AG09309 (cell line): Measurements from ENCODE around the gene HUNK.

Experiments used
- DNase-seq: peaks from one replicate; pipeline ENCODE4 v3.0.0-alpha.2; 2010; ENCODE audit warnings: low read depth
- H3K4me3 ChIP-seq: 2 replicates; pipeline ENCODE4 v1.5.1; 2011; ENCODE audit warnings: mild to moderate bottlenecking, low read depth, low read length, moderate library complexity; ENCODE audit not compliant: control insufficient read depth
- CTCF ChIP-seq: IDR thresholded peaks from 2 replicates; pipeline ENCODE4 v1.5.1; 2011; ENCODE audit warnings: mild to moderate bottlenecking, low read depth, low read length, inconsistent platforms; ENCODE audit not compliant: insufficient read depth, control insufficient read depth; ENCODE audit errors: missing control alignments

Gene HUNK

GRCh38 chr21:32008714-32009113 is 135.9 kb downstream of the HUNK start:
- DNase-seq = no peak
- no peak for TF ChIP-seq CTCF
- H3K4me3 ChIP-seq = no peak overlapping the region

GRCh38 chr21:32009263-32009662 is 136.4 kb downstream of the HUNK start:
- no peak overlapping the region for H3K4me3 ChIP-seq
- DNase-seq = no peak
- TF ChIP-seq CTCF = no peak

DNA sequence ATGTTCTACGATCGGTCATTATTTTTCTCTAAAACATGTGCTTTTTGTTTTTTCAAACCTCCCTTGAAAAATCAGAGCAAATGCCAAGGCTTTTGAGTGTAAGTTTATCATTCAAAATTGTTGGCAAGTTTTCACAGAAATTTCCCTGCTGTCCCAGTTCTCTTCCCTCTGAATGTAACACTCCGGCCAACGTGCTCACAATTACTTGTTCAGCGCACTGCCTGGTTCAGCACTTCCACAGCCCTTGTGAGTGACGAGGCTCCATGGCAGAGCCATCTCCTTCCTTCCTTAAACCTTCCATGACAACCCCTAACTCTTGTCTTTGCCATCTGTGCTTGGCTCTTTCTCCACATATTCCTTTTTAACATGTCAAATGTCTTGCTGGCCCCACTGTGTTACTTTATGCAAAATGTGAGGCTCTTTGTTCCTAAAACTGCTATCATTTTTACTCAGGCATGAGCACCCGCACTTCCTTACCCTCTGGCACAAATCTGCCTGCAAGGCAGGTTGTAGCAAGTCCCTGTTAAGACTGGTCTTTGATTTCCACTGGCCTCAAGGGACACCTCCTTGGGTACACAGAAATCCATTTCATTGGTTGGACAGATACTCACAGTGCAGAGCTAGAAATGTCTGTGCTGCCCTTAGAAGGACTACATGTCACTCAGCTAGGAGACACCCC is 142.8 kb downstream of the HUNK start:
- H3K4me3 ChIP-seq = no peak overlapping the region
- no peak for DNase-seq
- TF ChIP-seq CTCF = no peak

DNA sequence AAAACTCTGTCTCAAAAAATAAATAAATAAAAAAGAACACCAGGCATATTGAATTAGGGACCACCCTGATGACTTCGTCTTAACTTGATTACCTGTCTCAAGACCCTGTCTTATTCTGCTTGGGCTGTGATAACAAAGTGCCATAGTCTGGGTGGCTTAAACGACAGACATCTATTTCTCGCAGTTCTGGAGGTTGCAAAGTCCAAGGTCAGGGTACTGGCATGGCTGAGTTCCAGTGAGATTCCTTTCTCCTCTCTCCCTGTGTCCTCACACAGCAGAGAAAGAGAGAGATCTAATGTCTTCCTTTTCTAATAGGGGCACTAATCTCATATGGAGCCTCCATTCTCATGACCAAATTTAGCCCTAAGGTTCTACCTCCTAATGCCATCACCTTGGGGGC is 145.6 kb downstream of the HUNK start:
- TF ChIP-seq CTCF = no peak
- no peak for DNase-seq
- no peak overlapping the region for H3K4me3 ChIP-seq

DNA sequence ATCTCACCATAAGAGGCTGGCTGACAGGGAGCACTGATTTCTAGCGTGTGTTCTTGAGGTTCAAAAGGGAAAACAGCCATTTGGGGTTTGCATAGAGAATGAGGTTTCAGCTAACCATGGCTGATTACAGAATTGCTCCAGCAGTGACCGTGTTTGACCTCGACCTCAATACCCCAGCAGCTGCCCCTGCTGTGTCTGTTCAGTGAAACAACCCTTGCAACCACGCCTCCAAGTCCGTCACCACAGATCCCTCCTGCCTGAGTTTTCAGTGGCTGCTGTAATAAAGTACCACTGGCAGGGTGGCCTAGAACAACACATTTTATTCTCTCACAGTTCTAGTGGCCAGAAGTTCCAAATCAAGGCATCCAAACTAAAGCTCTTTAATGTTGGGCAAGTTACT is 147.7 kb downstream of the HUNK start:
- H3K4me3 ChIP-seq = no peak overlapping the region
- no peak for TF ChIP-seq CTCF
- no peak for DNase-seq

GRCh38 chr21:32021319-32021994 is 148.6 kb downstream of the HUNK start:
- TF ChIP-seq CTCF = no peak
- DNase-seq = no peak
- H3K4me3 ChIP-seq = no peak overlapping the region
